ENCODE data around the gene CXADR.

CXADR gene

DNA sequence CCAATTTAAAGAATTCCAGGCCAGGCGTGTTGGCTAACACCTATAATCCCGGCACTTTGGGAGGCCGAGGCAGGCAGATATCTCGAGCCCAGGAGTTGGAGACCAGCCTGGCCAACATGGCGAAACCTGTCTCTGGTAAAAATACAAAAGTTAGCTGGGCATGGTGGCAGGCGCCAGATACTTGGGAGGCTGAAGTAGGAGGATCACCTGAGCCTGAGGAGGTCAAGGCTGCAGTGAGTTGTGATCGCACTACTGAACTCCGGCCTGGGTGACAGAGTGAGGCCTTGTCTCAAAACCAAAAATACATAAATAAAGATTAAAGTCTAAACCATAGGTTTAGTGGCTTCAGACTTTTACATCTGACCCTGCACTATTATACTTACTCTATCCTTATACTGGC, 67.5 kb downstream of the CXADR start:
- TF ChIP-seq, protein P1, sequence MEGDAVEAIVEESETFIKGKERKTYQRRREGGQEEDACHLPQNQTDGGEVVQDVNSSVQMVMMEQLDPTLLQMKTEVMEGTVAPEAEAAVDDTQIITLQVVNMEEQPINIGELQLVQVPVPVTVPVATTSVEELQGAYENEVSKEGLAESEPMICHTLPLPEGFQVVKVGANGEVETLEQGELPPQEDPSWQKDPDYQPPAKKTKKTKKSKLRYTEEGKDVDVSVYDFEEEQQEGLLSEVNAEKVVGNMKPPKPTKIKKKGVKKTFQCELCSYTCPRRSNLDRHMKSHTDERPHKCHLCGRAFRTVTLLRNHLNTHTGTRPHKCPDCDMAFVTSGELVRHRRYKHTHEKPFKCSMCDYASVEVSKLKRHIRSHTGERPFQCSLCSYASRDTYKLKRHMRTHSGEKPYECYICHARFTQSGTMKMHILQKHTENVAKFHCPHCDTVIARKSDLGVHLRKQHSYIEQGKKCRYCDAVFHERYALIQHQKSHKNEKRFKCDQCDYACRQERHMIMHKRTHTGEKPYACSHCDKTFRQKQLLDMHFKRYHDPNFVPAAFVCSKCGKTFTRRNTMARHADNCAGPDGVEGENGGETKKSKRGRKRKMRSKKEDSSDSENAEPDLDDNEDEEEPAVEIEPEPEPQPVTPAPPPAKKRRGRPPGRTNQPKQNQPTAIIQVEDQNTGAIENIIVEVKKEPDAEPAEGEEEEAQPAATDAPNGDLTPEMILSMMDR (conservative IDR thresholded peaks at IDR 0.05), result no peak
- H3K27ac ChIP-seq, result no peak overlapping the region

DNA sequence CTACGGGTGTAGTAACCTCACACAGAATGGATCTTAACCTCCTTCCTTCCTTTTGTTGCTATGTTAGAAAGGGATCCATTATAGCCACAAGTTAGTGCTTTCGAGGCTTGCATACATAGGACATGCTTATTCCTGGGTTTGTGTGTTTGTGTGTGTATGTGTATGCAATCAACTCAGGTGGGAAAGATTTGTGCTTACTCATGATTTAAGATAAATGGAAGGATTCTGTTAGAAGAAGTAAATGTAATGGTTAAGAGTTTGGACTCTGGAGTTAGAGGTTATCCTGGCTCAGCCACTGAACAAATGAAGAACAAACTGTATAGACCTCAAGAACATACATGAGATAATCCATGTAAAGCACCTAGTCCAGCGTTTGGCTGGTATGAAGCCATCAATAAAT, 71.1 kb downstream of the CXADR start:
- TF ChIP-seq, protein P1 (conservative IDR thresholded peaks at IDR 0.05), result no peak

DNA sequence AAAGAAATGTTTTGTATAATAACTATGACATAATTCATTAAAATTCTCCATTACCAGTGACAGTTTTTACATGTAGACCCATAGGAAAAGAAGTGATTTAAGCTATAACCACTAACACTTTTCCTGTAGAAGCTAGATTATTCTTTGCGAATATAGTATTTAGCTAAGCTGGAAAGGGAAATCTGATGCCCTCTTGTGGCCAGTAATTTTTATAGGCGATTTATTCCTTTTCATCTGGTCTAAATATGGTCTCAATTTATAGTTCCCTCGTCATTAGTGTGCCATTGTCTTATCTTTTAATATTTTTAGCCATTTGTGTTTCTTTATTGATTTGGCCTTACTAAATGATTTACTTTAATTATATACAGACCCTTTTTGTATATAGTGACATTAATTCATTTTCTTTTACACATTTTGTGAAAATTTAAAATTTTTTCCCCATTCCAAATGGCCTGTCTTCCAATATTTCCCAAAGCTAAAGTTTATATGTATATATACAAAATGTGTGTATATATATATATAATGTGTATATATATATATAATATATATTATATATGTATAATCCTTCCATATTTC, 73.1 kb downstream of the CXADR start:
- TF ChIP-seq, protein P1 (conservative IDR thresholded peaks at IDR 0.05), result peak; percentile 94
- no peak overlapping the region for H3K27ac ChIP-seq

More for the DNA sequence above, 71.1 kb downstream of the CXADR start:
- H3K27ac ChIP-seq, result no peak overlapping the region

DNA sequence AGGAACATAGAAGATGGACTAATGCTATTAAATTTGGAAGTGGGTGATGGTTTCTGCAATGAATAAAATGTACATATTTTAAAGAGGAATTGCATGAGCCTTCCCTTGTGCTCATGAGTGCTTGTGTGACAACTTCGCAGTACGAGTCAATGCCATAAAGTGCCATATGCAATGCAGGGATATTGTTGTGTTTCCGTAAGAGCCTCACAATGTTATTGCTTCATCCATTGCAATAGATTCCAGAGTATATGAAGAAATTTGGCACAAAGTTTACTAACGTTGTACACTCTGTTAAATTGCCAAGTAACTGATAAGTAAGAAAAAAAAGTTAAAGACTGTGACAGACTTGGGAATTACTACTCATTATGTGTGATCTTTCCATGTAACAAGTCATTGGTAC, 77.6 kb downstream of the CXADR start:
- H3K27ac ChIP-seq, result no peak overlapping the region
- TF ChIP-seq, protein P1 (conservative IDR thresholded peaks at IDR 0.05), result no peak

DNA sequence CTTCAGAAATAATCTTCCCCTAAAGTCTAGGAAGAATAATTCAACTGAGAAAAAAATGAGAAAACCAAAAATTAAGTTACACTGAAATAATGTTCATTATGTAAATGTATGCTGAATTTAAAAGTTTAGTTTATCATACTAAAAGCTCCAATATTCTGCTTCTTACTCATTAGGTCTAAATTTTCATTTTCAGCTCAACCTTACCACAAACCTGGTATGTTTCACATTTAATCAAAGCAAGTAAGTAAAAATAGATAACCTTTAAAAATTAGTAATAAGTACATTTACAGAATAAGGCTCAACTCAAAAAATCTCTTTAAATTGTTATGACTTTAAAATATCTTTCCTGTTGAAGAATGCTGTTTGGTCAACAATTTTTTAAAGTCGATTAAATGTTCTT, 84.8 kb downstream of the CXADR start:
- TF ChIP-seq, protein P1 (conservative IDR thresholded peaks at IDR 0.05), result no peak
- H3K27ac ChIP-seq, result no peak overlapping the region

DNA sequence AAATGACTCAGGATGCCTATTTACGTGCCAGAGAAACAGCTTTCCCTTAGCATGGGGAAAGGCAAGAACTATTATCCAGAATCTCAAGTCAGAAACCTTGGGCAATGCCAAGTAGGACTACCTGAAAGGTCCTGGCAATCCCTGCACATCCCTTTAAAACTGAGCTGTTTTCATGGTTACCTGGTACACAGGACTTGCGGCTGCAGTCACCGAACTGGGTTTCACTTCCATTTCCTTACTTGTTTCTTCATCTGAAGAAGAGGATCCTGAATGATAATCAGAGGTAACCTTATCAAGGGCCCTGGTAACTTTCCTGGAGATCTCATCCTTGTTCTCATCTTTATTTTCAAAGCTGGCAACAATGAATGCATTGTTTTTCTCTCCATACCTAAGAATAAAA, 85.6 kb downstream of the CXADR start:
- TF ChIP-seq, protein P1 (conservative IDR thresholded peaks at IDR 0.05), result no peak
- no peak overlapping the region for H3K27ac ChIP-seq

DNA sequence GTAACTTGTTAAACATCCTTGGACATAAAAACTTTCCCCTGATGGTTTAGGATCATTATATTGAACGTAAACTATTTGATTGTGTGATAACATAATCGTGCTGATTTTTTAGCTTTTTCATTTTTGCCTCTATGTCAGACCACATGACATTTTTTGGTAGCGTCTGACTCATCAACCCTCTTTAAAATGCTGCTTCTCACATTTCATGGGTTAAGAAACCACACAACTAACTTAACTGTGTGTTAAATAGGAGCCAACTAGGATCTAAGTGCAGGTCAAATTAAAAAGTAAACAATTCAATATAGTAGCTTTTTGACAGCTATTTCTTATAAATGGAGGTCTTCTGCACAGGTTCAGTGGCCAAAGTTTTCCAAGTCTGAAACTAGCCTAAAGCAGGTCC, 90.0 kb downstream of the CXADR start:
- no peak overlapping the region for H3K27ac ChIP-seq

More for the DNA sequence above, 90.0 kb downstream of the CXADR start:
- TF ChIP-seq, protein P1 (conservative IDR thresholded peaks at IDR 0.05), result no peak
